Keratinocyte (primary cell): Measurements from ENCODE around the gene BORCS8. TPM values are rescaled to one million over a fixed set of nuclear protein-coding genes. Genes with fewer than 3 reads are reported as not detected.

Source experiments
- DNase-seq: peaks from one replicate; pipeline ENCODE4 v3.0.0-alpha.2; 2011; ENCODE audit warnings: low read depth, missing footprints, low spot score
- FAIRE-seq: peaks from 2 replicates; lab custom pipeline; 2011; peaks lifted over from hg19 to GRCh38; lab: Jason Lieb, UNC
- H2AFZ ChIP-seq: 2 replicates; pipeline ENCODE4 v1.6.0; 2012; ENCODE audit warnings: low read length, control low read depth, inconsistent platforms; ENCODE audit not compliant: control insufficient read depth
- H3K27ac ChIP-seq: 2 replicates; pipeline ENCODE4 v1.5.1; 2011; ENCODE audit warnings: low read length; ENCODE audit not compliant: control insufficient read depth, insufficient read depth
- H3K27me3 ChIP-seq: 3 replicates; pipeline ENCODE4 v1.6.0; 2011; ENCODE audit warnings: low read length; ENCODE audit not compliant: control insufficient read depth, insufficient read depth; ENCODE audit errors: extremely low read depth
- H3K36me3 ChIP-seq, 2 experiments: 2 replicates in 1 of 2; 3 replicates in 1 of 2; pipeline ENCODE4 v1.5.1; 2011; ENCODE audit warnings: low read length in 2 of 2, mild to moderate bottlenecking in 1 of 2; ENCODE audit not compliant: control insufficient read depth in 2 of 2, insufficient read depth in 2 of 2; ENCODE audit errors: extremely low read depth in 1 of 2
- H3K4me1 ChIP-seq: 3 replicates; pipeline ENCODE4 v1.5.1; 2011; ENCODE audit warnings: low read length; ENCODE audit not compliant: control insufficient read depth, insufficient read depth; ENCODE audit errors: extremely low read depth
- H3K4me2 ChIP-seq: 3 replicates; pipeline ENCODE4 v1.6.0; 2011; ENCODE audit warnings: low read depth, low read length; ENCODE audit not compliant: control insufficient read depth, insufficient read depth; ENCODE audit errors: extremely low read depth
- H3K4me3 ChIP-seq, 3 experiments: fragments of 200-600 bp in 1 of 3; sonication (generic) in 1 of 3; 2 replicates in 2 of 3; 3 replicates in 1 of 3; pipeline ENCODE4 v1.5.1; 2011 to 2016; ENCODE audit warnings: low read length in 3 of 3, mild to moderate bottlenecking in 3 of 3, control low read depth in 2 of 3, inconsistent platforms in 1 of 3, low read depth in 1 of 3, mixed read lengths in 1 of 3, mixed run types in 1 of 3, moderate library complexity in 1 of 3; ENCODE audit not compliant: control insufficient read depth in 2 of 3, insufficient read depth in 2 of 3; ENCODE audit errors: extremely low read depth in 1 of 3
- H3K79me2 ChIP-seq: 2 replicates; pipeline ENCODE4 v1.6.0; 2012; ENCODE audit warnings: low read length; ENCODE audit not compliant: control insufficient read depth, insufficient read depth
- H3K9ac ChIP-seq: 3 replicates; pipeline ENCODE4 v1.6.0; 2011; ENCODE audit warnings: low read length; ENCODE audit not compliant: control insufficient read depth, insufficient read depth; ENCODE audit errors: extremely low read depth
- H3K9me1 ChIP-seq: 3 replicates; pipeline ENCODE4 v1.6.0; 2011; ENCODE audit warnings: low read length; ENCODE audit not compliant: control insufficient read depth, insufficient read depth; ENCODE audit errors: extremely low read depth
- H3K9me3 ChIP-seq: 2 replicates; pipeline ENCODE4 v1.5.1; 2012; ENCODE audit warnings: low read depth, low read length; ENCODE audit not compliant: control insufficient read depth
- H4K20me1 ChIP-seq: 3 replicates; pipeline ENCODE4 v1.6.0; 2011; ENCODE audit warnings: low read length; ENCODE audit not compliant: control insufficient read depth, insufficient read depth; ENCODE audit errors: extremely low read depth
- CTCF ChIP-seq, 3 experiments: IDR thresholded peaks in 1 of 3; conservative IDR thresholded peaks in 1 of 3; optimal IDR thresholded peaks in 1 of 3; 2 replicates in 2 of 3; 3 replicates in 1 of 3; pipeline versions ENCODE3 to v1.5.1; 2011; ENCODE audit warnings: low read length in 3 of 3, mild to moderate bottlenecking in 3 of 3, moderate library complexity in 2 of 3, control low read depth in 1 of 3, inconsistent platforms in 1 of 3; ENCODE audit not compliant: insufficient read depth in 2 of 3; ENCODE audit errors: extremely low read depth in 1 of 3
- EZH2 ChIP-seq: IDR thresholded peaks from one replicate; pipeline ENCODE4 v1.6.1; 2012; ENCODE audit warnings: inconsistent platforms, mild to moderate bottlenecking, low read length, moderate library complexity
- dilution Hi-C: fragments of 300-500 bp; cut with MboI; formaldehyde crosslinking; loops from one replicate; pipeline ENCODE4 v1.7.0; 2020; ENCODE audit warnings: low sequenced_read_pairs; ENCODE audit not compliant: extremely low pct_ligation_motif_present
- polyA plus RNA-seq, 5 experiments: library from polyadenylated mRNA; depleted of rRNA in 3 of 5; stranded (reverse) in 3 of 5; stranded (forward) in 1 of 5; unstranded in 1 of 5; fragments of >200 nt; gene quantifications; 1 replicate in 1 of 5; 2 replicates in 3 of 5; 3 replicates in 1 of 5; pipeline versions ENCODE4 v1.2.1 to v1.2.3, GENCODE V29; 2011 to 2012; ENCODE audit warnings: missing spikeins in 2 of 5, low read depth in 1 of 5, low replicate concordance in 1 of 5

Gene BORCS8
- polyA plus RNA-seq, 1 donor (not counting 4 experiments of a cell fraction or from before 2014, with no cell fraction given), result 16.3 TPM

GRCh38 chr19:19162495-19162894 is 29.5 kb downstream of the BORCS8 start:
- no peaks in the 10 kb centered on the region for H3K36me3 ChIP-seq
- H3K4me2 ChIP-seq, result no peak overlapping the region
- no peaks in the 10 kb centered on the region for H4K20me1 ChIP-seq
- no peaks in the 10 kb centered on the region for H3K9me1 ChIP-seq
- H3K9ac ChIP-seq, result no peak overlapping the region
- H2AFZ ChIP-seq, result no peak overlapping the region
- no peak overlapping the region for H3K27ac ChIP-seq
- H3K4me1 ChIP-seq, result no peaks in the 10 kb centered on the region
- H3K79me2 ChIP-seq, result no peaks in the 10 kb centered on the region
- no peak for FAIRE-seq
- H3K4me3 ChIP-seq, result no peak overlapping the region
- no peaks in the 10 kb centered on the region for H3K9me3 ChIP-seq
- no peaks in the 10 kb centered on the region for H3K27me3 ChIP-seq
- TF ChIP-seq CTCF (optimal IDR thresholded peaks at IDR 0.05 in 1 of 3, IDR thresholded peaks at IDR 0.05 in 1 of 3, conservative IDR thresholded peaks at IDR 0.05 in 1 of 3; ENCODE audit: extremely low read depth in 1 of 3, insufficient read depth in 2 of 3, low read length in 3 of 3), result no peak
- DNase-seq, result no peak
- dilution Hi-C loops, result no loop called here

GRCh38 chr19:19160461-19161035 is 31.4 kb downstream of the BORCS8 start:
- TF ChIP-seq CTCF (optimal IDR thresholded peaks at IDR 0.05 in 1 of 3, IDR thresholded peaks at IDR 0.05 in 1 of 3, conservative IDR thresholded peaks at IDR 0.05 in 1 of 3; ENCODE audit: extremely low read depth in 1 of 3, insufficient read depth in 2 of 3, low read length in 3 of 3) (no peak), EZH2 (no peak)
- dilution Hi-C loops, result no loop called here
- H3K36me3 ChIP-seq, result no peaks in the 10 kb centered on the region
- no peak overlapping the region for H3K4me2 ChIP-seq
- FAIRE-seq (no peak), DNase-seq (no peak)
- H3K27ac ChIP-seq, result no peak overlapping the region
- no peak overlapping the region for H3K4me3 ChIP-seq
- no peaks in the 10 kb centered on the region for H4K20me1 ChIP-seq
- no peaks in the 10 kb centered on the region for H3K79me2 ChIP-seq
- H3K9me3 ChIP-seq, result no peaks in the 10 kb centered on the region
- H3K9me1 ChIP-seq, result no peaks in the 10 kb centered on the region
- no peaks in the 10 kb centered on the region for H3K27me3 ChIP-seq
- H3K4me1 ChIP-seq, result no peaks in the 10 kb centered on the region
- H3K9ac ChIP-seq, result no peak overlapping the region
- no peak overlapping the region for H2AFZ ChIP-seq
